ENCODE results near the gene FOXJ1. TPM values are rescaled to one million over a fixed set of nuclear protein-coding genes. Genes with fewer than 3 reads are reported as not detected.
A peak's percentile ranks its signal among the peaks of the same experiment; 100 is the strongest.

The FOXJ1 gene
- total and polyA plus RNA-seq, 2 of the 13 experiments (the other 11 are each of a cell fraction or from before 2014, with no cell fraction given), result 0.98 to 1.6 TPM

GRCh38 chr17:76119409-76120371 lies 21.4 kb downstream of the FOXJ1 start (continued):
- 0 out of 2 replicates have a peak, but pooled peaks have one; percentile 23 for TF ChIP-seq ZNF44 (CRISPR knock-in tag; IDR thresholded peaks at IDR 0.05)
- TF ChIP-seq NR2F1 (CRISPR knock-in tag; IDR thresholded peaks at IDR 0.05), result peak; percentile 36 to 53; a peak in 3 of 4 replicates
- TF ChIP-seq ISX (CRISPR knock-in tag; conservative IDR thresholded peaks at IDR 0.05), result no peak
- peak; percentile 82 for TF ChIP-seq ZGPAT (CRISPR knock-in tag; IDR thresholded peaks at IDR 0.05)
- no peak for TF ChIP-seq TRIM24 (CRISPR knock-in tag; IDR thresholded peaks at IDR 0.05)
- no peak for TF ChIP-seq ZUFSP (CRISPR knock-in tag; IDR thresholded peaks at IDR 0.05; ENCODE audit: borderline replicate concordance)
- no peak for TF ChIP-seq ZC3H13 (CRISPR knock-in tag; IDR thresholded peaks at IDR 0.05)
- no peak for TF ChIP-seq ZNF512 (CRISPR knock-in tag; IDR thresholded peaks at IDR 0.05)
- TF ChIP-seq ZFP36L1 (CRISPR knock-in tag; IDR thresholded peaks at IDR 0.05), result no peak
- no peak for TF ChIP-seq ZNF567 (CRISPR knock-in tag; IDR thresholded peaks at IDR 0.05; ENCODE audit: borderline replicate concordance)
- peak; percentile 24; the same call in 1 of the 2 replicates for TF ChIP-seq ZNF772 (CRISPR knock-in tag; IDR thresholded peaks at IDR 0.05)
- 0 out of 2 replicates have a peak, but pooled peaks have one; percentile 41 for TF ChIP-seq ZNF816 (CRISPR knock-in tag; IDR thresholded peaks at IDR 0.05; ENCODE audit: borderline replicate concordance)
- peak; percentile 13; the same call in 1 of the 2 replicates for TF ChIP-seq ZNF235 (CRISPR knock-in tag; IDR thresholded peaks at IDR 0.05; ENCODE audit: borderline replicate concordance)
- TF ChIP-seq TSC22D2 (CRISPR knock-in tag; IDR thresholded peaks at IDR 0.05; ENCODE audit: borderline replicate concordance), result no peak
- peak; percentile 84 for TF ChIP-seq ZNF607 (CRISPR knock-in tag; IDR thresholded peaks at IDR 0.05; ENCODE audit: borderline replicate concordance)
- peak; percentile 58; the same call in 1 of the 2 replicates for TF ChIP-seq CSRNP1 (CRISPR knock-in tag; IDR thresholded peaks at IDR 0.05)
- TF ChIP-seq ZBTB4 (CRISPR knock-in tag; IDR thresholded peaks at IDR 0.05; ENCODE audit: borderline replicate concordance), result peak; percentile 57; the same call in 1 of the 2 replicates
